Hepatocyte (in vitro differentiated cells): ENCODE results near the gene RBFOX2.

Source experiments
- CTCF ChIP-seq: fragments of 200-600 bp; sonication (generic); IDR thresholded peaks from 2 replicates; pipeline ENCODE4 v1.5.1; 2016; ENCODE audit warnings: antibody characterized with exemption, mild to moderate bottlenecking; ENCODE audit not compliant: poor library complexity
- EZH2 ChIP-seq: fragments of 200-600 bp; sonication (generic); IDR thresholded peaks from 2 replicates; pipeline ENCODE4 v1.6.1; 2016; ENCODE audit warnings: antibody characterized with exemption, mild to moderate bottlenecking, borderline replicate concordance
- EZH2phosphoT487 ChIP-seq: fragments of 200-600 bp; sonication (generic); IDR thresholded peaks from one replicate; pipeline ENCODE4 v1.6.1; 2018; ENCODE audit warnings: antibody characterized with exemption, mild to moderate bottlenecking, low read depth, moderate library complexity; ENCODE audit not compliant: unreplicated experiment, severe bottlenecking

- TF ChIP-seq CTCF (no peak), EZH2phosphoT487 (no peak), EZH2 (no peak)
Observed at GRCh38 chr22:36053242-36054147, 24.9 kb upstream of the RBFOX2 start.
